Stimulated activated CD4-positive, alpha-beta T cell treated with anti-CD3 and anti-CD28 coated beads, Interleukin-15, amount 100 ng/mL, for 24 hours (primary cell): Measurements from ENCODE around the gene HCN2.
"Not testable (repeated sequence)": the region's sequence is repeated elsewhere in the genome, so short reads cannot be mapped to it uniquely, and the experiment has no call there.

Source experiments
- DNase-seq: peaks from one replicate; pipeline ENCODE4 v3.0.0-alpha.2; 2020

The HCN2 gene

GRCh38 chr19:607301-608154, 17.8 kb downstream of the HCN2 start:
- DNase-seq: no peak

- no peak for DNase-seq
These were observed 18.7 kb downstream of the HCN2 start for GRCh38 chr19:608155-609003.

- no peak for DNase-seq
These were observed 19.3 kb downstream of the HCN2 start for GRCh38 chr19:609004-609346.

GRCh38 chr19:610071-610800, 20.6 kb downstream of the HCN2 start:
- DNase-seq: peak; percentile 39

GRCh38 chr19:610801-611480, 21.3 kb downstream of the HCN2 start:
- peak; percentile 74 for DNase-seq

- peak; percentile 84 for DNase-seq
These were observed 21.8 kb downstream of the HCN2 start for GRCh38 chr19:611481-611868.

GRCh38 chr19:612941-613340, 23.3 kb downstream of the HCN2 start:
- DNase-seq: no peak

GRCh38 chr19:613732-614567, 24.3 kb downstream of the HCN2 start:
- no peak for DNase-seq

- no peak for DNase-seq
These were observed 25.9 kb downstream of the HCN2 start for GRCh38 chr19:615619-616018.

GRCh38 chr19:616062-616700, 26.5 kb downstream of the HCN2 start:
- no peak for DNase-seq

- DNase-seq: no peak
These were observed 27.3 kb downstream of the HCN2 start for GRCh38 chr19:616747-617526.

GRCh38 chr19:617551-618246, 28.0 kb downstream of the HCN2 start:
- no peak for DNase-seq

- no peak for DNase-seq
These were observed 28.6 kb downstream of the HCN2 start for GRCh38 chr19:618247-618619.

- DNase-seq: no peak
These were observed 29.1 kb downstream of the HCN2 start for GRCh38 chr19:618674-619285.

GRCh38 chr19:619286-620002, 29.8 kb downstream of the HCN2 start:
- no peak for DNase-seq

GRCh38 chr19:620166-620862, 30.6 kb downstream of the HCN2 start:
- no peak for DNase-seq

GRCh38 chr19:621191-621590, 31.5 kb downstream of the HCN2 start:
- DNase-seq: not testable (repeated sequence)

- DNase-seq: no peak
These were observed 32.1 kb downstream of the HCN2 start for GRCh38 chr19:621819-622218.
